ENCODE results near the gene KCNV2.

The KCNV2 gene

GRCh38 chr9:2717385-2717784, at the start of gene KCNV2:
Gene KCNV2, plus strand, starts transcription at chr9:2717510. Its CDS starts 230 bp downstream, at chr9:2717740.
- H3K4me3 ChIP-seq (ENCODE audit: low read length): no peak within 1 kb of the TSS
- TF ChIP-seq CTCF (conservative IDR thresholded peaks at IDR 0.05; ENCODE audit: low read depth, low read length): no peak
- no peak for DNase-seq (ENCODE audit: low read depth)

GRCh38 chr9:2673161-2673560, 44.1 kb upstream of the KCNV2 start:
- no peak overlapping the region for H3K4me3 ChIP-seq (ENCODE audit: low read length)
- no peak for DNase-seq (ENCODE audit: low read depth)
- TF ChIP-seq CTCF (conservative IDR thresholded peaks at IDR 0.05; ENCODE audit: low read depth, low read length): no peak

GRCh38 chr9:2674141-2674824, 43.0 kb upstream of the KCNV2 start:
- TF ChIP-seq CTCF (conservative IDR thresholded peaks at IDR 0.05; ENCODE audit: low read depth, low read length): no peak
- no peak for DNase-seq (ENCODE audit: low read depth)
- no peak overlapping the region for H3K4me3 ChIP-seq (ENCODE audit: low read length)

GRCh38 chr9:2675834-2676233, 41.5 kb upstream of the KCNV2 start:
- no peak overlapping the region for H3K4me3 ChIP-seq (ENCODE audit: low read length)
- DNase-seq (ENCODE audit: low read depth): no peak
- TF ChIP-seq CTCF (conservative IDR thresholded peaks at IDR 0.05; ENCODE audit: low read depth, low read length): no peak

- TF ChIP-seq CTCF (conservative IDR thresholded peaks at IDR 0.05; ENCODE audit: low read depth, low read length): no peak
- no peak for DNase-seq (ENCODE audit: low read depth)
- no peak overlapping the region for H3K4me3 ChIP-seq (ENCODE audit: low read length)
Measured at GRCh38 chr9:2676466-2676865, 40.8 kb upstream of the KCNV2 start.

- TF ChIP-seq CTCF (conservative IDR thresholded peaks at IDR 0.05; ENCODE audit: low read depth, low read length): no peak
- peak; percentile 18 for DNase-seq (ENCODE audit: low read depth)
- H3K4me3 ChIP-seq (ENCODE audit: low read length): no peak overlapping the region
Measured at GRCh38 chr9:2677915-2678889, 39.1 kb upstream of the KCNV2 start.
